HG02870 (cell line): ENCODE results near the gene MYADML2.

Experiments
- ATAC-seq: cut with Tn5 transposase; IDR thresholded peaks from one replicate; pipeline ENCODE4 v1.9.1; 2021; ENCODE audit warnings: mild to moderate bottlenecking, moderate library complexity; ENCODE audit not compliant: unreplicated experiment

MYADML2 gene

GRCh38 chr17:81912441-81913309 lies 34.4 kb downstream of the MYADML2 start:
- no peak for ATAC-seq

- ATAC-seq, result no peak
Observed at GRCh38 chr17:81911969-81912368, 35.1 kb downstream of the MYADML2 start.

GRCh38 chr17:81911277-81911961 lies 35.6 kb downstream of the MYADML2 start, which contains the start of gene PCYT2:
TSS of gene PCYT2 (minus strand) at chr17:81911399. CDS start at chr17:81911355, 44 bp downstream.
- ATAC-seq, result peak; percentile 65

DNA sequence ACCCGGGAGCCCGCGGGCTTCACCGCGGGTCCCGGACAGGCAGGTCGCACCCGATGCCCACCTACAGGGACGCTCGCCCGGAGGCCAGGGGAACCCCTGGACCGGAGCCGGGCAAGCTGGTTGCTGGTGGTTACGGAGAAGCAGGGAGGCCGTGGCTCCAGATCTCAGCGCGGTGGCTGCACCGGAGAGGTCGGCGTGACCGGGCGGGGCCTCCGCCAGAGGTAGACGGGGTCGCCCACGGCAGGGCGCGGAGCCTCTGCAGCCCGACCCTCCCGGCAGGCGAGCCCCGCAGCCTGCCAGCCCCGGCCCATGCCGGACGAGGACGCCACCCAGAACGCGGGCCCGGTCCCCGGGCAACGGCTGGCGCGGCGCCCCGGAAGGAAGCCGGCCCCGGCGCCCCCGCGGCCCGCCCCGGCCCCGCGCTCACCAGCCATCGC lies 36.2 kb downstream of the MYADML2 start:
- peak; percentile 21 for ATAC-seq

GRCh38 chr17:81909966-81910839 lies 36.8 kb downstream of the MYADML2 start:
- ATAC-seq, result no peak

DNA sequence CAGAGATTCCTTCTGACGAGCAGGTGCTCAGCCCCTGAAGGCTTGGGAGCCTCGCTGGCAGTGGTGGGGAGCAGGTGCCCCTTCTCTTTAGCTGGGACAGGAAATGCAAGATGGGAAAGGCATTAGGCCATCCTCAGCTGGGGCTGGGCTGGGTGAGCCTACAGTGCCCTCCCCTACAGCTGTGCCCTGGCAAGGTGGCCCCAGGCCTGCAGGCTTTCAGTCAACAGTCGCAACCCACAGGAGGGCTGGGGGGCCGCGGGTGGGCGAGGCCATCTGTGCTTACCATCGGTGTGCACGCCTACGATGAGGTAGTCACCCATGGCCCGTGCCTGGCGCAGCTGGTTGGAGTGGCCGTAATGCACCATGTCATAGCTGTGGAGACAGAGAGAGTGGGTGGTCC lies 37.8 kb downstream of the MYADML2 start:
- ATAC-seq, result no peak

GRCh38 chr17:81908793-81909192 lies 38.2 kb downstream of the MYADML2 start:
- no peak for ATAC-seq

DNA sequence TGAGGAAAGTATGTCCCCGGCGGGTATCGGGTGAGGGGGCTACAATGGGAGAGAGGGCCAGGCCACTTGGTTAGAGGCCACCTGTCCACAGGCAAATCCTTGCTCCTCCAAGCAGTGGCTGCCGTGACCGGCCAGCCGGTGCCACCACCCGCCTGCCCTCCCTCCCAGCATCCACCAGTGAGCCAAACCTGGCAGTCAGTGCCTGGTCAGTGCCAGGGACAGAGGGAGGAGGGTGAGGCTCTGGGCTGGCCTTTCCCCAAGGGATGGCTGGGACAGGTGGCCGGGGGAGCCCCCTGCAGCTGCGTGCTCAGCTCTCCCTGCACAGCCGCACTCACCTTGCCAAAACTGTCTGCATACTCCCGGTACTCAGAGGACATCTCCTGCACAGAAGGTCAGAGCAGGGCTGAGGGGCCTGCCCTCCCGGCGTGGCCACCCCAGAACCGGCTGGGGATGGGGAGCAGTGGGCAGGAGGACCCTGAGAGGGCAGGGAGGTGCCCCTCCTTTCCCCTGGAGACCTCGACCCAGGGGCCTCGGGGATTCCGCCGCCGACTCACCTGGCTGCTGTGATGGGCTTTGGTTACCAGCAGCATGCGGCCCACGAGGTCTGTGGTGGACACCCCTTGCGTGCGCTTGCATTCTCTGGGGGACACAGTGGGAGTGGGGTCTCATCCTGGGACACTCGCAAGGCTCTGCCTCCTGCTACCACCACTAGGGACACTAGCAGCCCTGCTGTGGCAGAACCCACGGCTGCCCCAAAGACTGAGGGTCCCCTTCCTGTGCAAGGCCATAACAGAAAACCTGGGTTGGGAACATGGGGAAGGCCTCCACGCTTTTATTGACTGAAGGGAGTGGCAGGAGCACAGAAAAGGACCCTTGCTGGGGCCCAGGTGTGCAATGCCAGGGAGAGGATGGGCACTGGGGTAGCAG lies 39.6 kb downstream of the MYADML2 start:
- ATAC-seq, result no peak

DNA sequence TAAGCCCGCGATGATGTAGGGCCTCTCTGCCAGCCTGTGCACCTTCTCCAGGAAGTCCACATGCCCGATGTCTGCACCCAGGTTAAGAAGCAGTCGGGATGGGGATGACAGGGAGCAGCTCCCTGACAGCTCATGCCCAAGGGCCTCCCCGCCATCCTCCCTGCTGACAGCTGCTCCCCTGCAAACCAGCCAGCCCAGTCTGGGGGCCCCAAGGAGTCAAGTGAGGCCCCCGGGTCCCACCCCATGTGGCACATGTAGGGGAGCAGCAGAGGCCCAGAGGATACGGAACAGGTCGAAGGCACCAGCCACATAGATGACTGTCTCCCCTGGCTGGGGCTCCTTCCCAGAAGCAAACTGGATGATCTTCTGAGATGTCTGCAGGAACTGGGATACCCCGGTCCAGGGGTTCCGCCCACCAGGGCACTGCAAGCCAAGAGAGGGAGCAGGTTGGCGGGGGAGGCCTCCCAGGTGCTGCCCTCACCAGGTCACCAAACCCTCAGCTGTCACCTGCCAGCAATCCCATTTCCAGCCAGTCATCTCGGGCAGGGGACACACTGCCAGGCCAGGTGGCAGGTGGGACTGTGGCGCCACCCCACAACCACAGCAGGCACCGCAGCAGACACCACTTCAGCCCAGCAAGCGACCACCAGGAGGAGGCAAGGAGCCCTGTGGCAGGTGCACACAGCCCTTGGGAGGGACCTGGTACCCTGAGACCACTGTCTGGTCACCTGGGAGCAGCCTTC lies 40.4 kb downstream of the MYADML2 start:
- ATAC-seq, result no peak

DNA sequence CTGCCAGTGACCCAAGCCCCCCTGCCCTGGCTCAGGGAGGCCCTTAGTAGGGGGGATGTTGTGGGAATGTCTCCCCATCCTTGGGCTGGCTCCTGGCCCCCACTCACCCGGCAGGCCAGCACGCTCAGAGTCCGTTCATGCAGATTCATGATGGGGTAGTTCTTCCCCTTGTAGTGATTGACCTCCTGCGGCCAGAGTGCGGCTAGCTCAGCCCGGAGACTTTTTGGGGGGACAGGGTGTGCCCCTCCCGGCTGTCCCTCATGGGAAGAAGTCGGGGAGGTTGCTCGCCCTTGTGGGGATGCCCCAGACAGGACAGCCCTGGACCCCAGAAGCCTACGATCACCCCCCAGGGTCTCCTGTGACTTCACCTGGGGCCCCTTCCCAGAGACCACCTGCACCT lies 41.0 kb downstream of the MYADML2 start:
- no peak for ATAC-seq

- no peak for ATAC-seq
Observed at GRCh38 chr17:81905424-81905875, 41.6 kb downstream of the MYADML2 start.

DNA sequence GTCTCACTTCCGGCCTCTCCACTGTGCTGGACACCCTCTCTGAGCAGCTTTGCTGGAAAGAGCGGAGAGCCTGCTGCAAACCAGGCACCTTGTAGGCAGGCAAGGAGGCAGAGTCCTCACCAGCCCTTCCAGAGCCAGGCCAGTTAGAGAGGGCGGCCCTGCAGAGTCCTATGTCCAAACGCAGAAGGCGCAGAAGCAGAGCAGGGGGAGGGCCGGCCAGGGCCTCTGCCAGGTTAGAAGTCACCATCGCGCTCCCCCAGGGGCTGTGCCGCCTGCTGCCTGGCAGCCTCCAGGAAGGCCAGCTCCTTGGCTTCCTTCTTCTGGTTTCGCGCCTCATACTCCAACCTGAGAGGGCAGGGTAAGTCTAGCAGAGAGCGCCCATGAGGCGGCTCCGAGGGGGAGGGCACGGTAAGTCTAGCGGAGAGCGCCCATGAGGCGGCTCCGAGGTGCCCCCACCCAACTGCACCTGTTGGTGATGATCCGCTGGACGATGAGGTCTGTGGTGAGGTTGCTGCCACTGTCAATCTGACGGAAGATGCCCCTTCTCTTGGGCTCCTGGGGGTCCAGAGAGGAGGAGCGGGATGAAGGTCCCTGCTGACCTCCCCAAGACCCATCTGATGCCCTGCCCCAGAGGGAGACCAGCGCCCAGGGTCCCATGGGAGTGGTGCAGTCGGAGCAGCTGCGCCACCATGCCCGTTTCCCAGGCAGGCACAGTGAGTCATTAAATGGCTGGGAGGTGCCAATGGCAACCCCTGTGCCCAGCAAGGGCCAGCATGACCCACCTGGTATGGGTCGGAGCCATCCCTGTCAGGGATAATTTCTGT lies 42.2 kb downstream of the MYADML2 start:
- no peak for ATAC-seq

- no peak for ATAC-seq
Observed at GRCh38 chr17:81903896-81904599, 43.0 kb downstream of the MYADML2 start.

DNA sequence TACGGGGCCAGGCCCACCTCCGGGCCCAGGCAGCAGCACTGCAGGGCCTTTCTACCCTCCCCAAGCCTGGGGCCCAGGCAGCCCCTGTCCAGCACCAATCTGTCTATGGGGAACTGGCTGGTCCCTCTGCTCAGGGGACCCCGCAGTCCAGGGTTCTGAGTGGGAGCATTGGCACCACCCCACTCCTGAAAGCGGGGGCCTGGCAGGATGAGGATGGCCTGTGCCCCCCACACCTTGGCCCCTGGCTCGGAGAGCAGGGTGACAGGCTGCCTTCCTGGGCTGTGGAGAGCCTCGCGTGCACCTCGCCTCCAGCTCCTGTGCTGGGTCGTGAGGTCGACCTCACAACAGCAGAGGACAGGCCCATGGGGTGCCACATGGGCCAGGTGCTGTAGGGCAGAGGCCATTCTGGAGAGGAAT lies 43.6 kb downstream of the MYADML2 start:
- no peak for ATAC-seq

GRCh38 chr17:81902653-81903414 lies 44.2 kb downstream of the MYADML2 start:
- no peak for ATAC-seq

DNA sequence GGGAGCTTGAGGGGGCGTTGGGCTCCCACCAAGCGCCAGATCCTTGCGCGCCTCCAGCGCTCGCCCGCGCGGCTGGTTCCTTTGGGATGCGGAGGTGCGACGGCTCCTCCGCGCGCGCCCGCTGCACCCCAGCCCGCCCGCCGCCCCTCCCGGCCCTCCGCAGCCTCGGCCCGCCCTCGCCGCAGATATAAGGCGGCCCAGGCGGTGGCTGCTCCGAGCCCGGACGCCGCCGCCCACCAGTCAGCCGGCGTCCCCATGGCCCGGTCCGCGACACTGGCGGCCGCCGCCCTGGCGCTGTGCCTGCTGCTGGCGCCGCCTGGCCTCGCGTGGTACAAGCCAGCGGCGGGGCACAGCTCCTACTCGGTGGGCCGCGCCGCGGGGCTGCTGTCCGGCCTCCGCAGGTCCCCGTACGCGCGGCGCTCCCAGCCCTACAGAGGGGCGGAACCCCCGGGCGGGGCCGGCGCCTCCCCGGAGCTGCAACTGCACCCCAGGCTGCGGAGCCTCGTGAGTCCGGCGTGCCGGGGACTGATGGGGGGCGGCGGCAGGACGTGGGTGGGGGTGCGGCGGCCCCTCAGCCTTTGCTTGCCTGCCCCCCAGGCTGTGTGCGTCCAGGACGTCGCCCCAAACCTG lies 44.9 kb downstream of the MYADML2 start, which contains the start of gene NPB:
Gene NPB, plus strand, starts transcription at position 216 of the 630 bp plus-strand sequence. Its CDS starts 40 bp downstream, at position 256.
- ATAC-seq, result no peak
